IgD-negative memory B cell (primary cell): ENCODE measurements around the gene WWOX. TPM values are rescaled to one million over a fixed set of nuclear protein-coding genes. Genes with fewer than 3 reads are reported as not detected.
"Not testable (repeated sequence)": the region's sequence is repeated elsewhere in the genome, so short reads cannot be mapped to it uniquely, and the experiment has no call there.

Experiments
- H3K27ac Mint-ChIP-seq, 3 donors: one replicate each; pipeline ENCODE4 v1.8.0; 2020 to 2022; ENCODE audit warnings: mild to moderate bottlenecking in 3 of 3, mixed read lengths in 3 of 3, moderate library complexity in 1 of 3
- H3K27me3 Mint-ChIP-seq: one replicate; pipeline ENCODE4 v1.8.0; 2021; ENCODE audit warnings: mixed read lengths
- H3K36me3 Mint-ChIP-seq: one replicate; pipeline ENCODE4 v1.8.0; 2020; ENCODE audit warnings: mild to moderate bottlenecking, mixed read lengths
- H3K4me1 Mint-ChIP-seq, 3 donors: one replicate each; pipeline ENCODE4 v1.8.0; 2020 to 2022; ENCODE audit warnings: mixed read lengths in 3 of 3, mild to moderate bottlenecking in 1 of 3
- H3K4me3 Mint-ChIP-seq, 4 donors: one replicate each; pipeline ENCODE4 v1.8.0; 2020 to 2022; ENCODE audit warnings: mild to moderate bottlenecking in 4 of 4, mixed read lengths in 4 of 4, moderate library complexity in 3 of 4
- H3K9me3 Mint-ChIP-seq, 3 donors: one replicate each; pipeline ENCODE4 v1.8.0; 2020 to 2021; ENCODE audit warnings: mixed read lengths in 3 of 3, mild to moderate bottlenecking in 1 of 3
- polyA plus RNA-seq: library from polyadenylated mRNA; unstranded; fragments of 300-500 nt; fragmentation: Illumina TruSeq; gene quantifications from one replicate; pipeline ENCODE4 v1.2.3, GENCODE V29; 2021

WWOX gene
- polyA plus RNA-seq, 1 donor from 2014 or later = 12.2 TPM

DNA sequence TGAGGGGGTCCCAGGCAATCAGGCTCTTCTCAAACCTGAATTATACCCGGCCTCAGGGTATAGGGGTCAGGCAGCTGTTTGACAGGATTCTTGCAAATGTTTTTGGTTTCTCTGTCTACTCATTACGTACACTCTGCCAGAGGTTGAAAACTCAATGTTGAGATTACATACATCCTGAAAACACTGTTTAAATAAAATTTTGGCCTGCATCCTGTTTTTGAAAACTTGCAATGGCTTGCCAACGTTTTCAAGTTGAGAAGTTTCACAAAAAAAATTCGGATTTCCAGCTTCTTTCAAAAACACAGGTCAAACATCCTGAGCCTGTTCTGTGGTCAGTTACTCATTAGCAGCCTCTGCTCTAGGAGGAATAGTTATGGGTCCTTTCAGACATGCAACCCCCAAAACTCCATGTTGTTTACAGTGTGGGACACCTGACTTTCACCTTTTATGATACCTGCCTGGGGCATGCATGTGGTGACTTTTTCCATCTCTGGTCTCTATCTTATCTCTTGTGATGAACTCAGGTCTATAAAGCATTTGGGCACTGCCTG, 577.8 kb downstream of the WWOX start:
- Mint-ChIP-seq H3K27me3 (peaks cover 7% of the 10 kb centered on the region), H3K4me3 (no peak overlapping the region), H3K36me3 (no peaks in the 10 kb centered on the region), H3K4me1 (peaks cover 0 to 2% (median 0%) of the 10 kb centered on the region in 3 donors), H3K9me3 (no peaks in the 10 kb centered on the region), H3K27ac (no peak overlapping the region)

DNA sequence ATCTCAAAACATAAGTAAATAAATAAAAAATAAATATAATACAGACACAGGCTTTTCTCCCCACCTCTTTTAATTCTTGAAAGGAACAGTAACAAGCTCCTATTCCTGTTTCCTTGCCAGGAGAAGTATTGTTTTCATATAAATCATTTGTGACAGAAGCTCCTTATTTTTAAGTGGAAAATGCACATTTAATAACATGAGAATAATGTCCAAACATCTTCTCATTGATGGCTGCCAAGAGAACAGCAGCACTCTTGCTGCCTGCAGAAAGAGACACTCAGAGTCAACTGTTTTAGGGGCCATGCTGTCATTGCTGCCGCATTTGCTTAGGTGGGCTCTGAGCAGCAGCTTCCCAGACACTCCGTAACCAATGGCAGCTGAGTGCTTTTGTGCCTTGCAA, 580.1 kb downstream of the WWOX start:
- Mint-ChIP-seq H3K9me3 (no peaks in the 10 kb centered on the region), H3K4me1 (no peaks in the 10 kb centered on the region), H3K4me3 (no peak overlapping the region), H3K36me3 (no peaks in the 10 kb centered on the region), H3K27me3 (peaks cover 7% of the 10 kb centered on the region), H3K27ac (no peak overlapping the region)

DNA sequence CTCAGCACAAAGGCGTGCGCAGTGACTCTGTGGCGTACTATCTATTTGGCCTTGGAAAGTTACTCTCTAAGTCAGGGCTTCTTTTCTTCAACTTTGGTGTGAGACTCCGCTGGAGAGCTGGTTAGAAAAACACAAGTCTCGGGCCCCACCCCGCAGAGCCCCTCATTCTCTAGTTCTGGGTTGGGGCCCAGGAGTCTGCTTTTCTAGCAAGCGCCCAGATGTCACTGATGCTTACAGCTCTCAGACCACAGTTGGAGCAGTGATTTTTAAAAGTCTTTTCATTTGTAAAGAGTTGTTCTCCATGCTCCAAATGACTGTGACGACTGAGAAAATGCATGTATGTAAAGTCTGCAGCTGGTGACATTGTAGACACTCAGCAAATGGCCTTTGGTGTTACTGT, 582.3 kb downstream of the WWOX start:
- no peak overlapping the region for H3K27ac Mint-ChIP-seq
- no peak overlapping the region for H3K4me3 Mint-ChIP-seq
- H3K9me3 Mint-ChIP-seq = no peaks in the 10 kb centered on the region
- H3K4me1 Mint-ChIP-seq = no peaks in the 10 kb centered on the region
- H3K36me3 Mint-ChIP-seq = no peaks in the 10 kb centered on the region
- peaks cover 7% of the 10 kb centered on the region for H3K27me3 Mint-ChIP-seq

DNA sequence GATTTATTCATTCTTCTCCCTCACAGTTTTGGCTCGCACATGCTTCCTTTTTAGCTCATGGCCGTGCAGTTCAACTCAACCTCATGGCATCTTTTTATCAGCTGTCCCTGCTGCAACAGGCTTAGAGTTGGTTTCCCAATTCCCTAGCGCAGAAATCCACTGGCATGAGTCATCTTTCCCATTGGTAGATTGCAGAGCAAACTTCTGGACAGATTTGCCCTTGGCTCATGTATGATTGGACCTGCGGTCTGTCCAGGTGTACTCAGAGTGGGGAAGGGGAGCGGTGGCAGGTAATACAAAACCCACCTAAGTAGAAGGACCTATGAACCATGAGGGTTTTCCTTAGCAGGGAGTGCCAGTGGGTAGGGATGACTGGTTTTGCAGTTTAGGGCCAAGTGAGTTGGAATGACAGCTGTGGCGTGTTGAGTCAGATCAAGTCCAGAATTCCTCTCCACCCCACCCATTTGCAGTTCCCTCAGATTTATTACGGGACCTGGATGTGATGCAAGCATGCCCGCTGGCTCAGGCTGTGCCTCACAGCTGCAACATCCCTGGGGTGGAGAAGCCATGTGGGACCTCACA, 584.7 kb downstream of the WWOX start:
- H3K27ac Mint-ChIP-seq = no peak overlapping the region

GRCh38 chr16:78684655-78685375, 585.4 kb downstream of the WWOX start:
- Mint-ChIP-seq H3K27me3 (peaks cover 2% of the 10 kb centered on the region), H3K4me1 (peaks cover 0 to 2% (median 0%) of the 10 kb centered on the region in 3 donors), H3K36me3 (no peaks in the 10 kb centered on the region), H3K4me3 (no peak overlapping the region), H3K27ac (no peak overlapping the region), H3K9me3 (peaks cover 0 to 3% (median 1%) of the 10 kb centered on the region in 3 donors)

More for the DNA sequence above, 584.7 kb downstream of the WWOX start:
- Mint-ChIP-seq H3K4me1 (peaks cover 0 to under 1% (median 0%) of the 10 kb centered on the region in 3 donors), H3K4me3 (no peak overlapping the region), H3K36me3 (no peaks in the 10 kb centered on the region), H3K27me3 (peaks cover 2% of the 10 kb centered on the region), H3K9me3 (peaks cover 0 to 3% (median 1%) of the 10 kb centered on the region in 3 donors)

DNA sequence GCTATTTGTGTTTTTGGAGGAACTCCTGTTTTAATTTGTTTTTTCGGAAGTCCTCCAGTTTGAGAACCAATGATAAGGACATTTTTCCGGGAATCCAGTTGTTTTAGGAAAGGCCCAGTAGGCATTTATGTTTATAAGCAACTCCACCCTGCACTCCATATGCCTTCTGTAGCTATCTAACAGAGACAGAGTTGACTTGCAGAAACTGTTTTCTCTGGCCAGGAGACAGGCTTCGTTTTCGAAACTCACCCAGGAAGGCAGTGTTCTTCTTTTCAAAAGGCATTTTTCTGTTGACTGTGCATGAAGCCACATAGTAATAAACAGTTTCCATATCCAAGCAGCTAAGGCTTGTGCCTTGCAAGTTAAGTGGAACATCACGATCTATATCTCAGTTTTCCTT, 587.1 kb downstream of the WWOX start:
- peaks cover 0 to 2% (median 0%) of the 10 kb centered on the region in 3 donors for H3K4me1 Mint-ChIP-seq
- no peak overlapping the region for H3K4me3 Mint-ChIP-seq
- H3K27me3 Mint-ChIP-seq = no peaks in the 10 kb centered on the region
- H3K9me3 Mint-ChIP-seq = peaks cover 0 to 3% (median 1%) of the 10 kb centered on the region in 3 donors
- H3K27ac Mint-ChIP-seq = no peak overlapping the region
- no peaks in the 10 kb centered on the region for H3K36me3 Mint-ChIP-seq

DNA sequence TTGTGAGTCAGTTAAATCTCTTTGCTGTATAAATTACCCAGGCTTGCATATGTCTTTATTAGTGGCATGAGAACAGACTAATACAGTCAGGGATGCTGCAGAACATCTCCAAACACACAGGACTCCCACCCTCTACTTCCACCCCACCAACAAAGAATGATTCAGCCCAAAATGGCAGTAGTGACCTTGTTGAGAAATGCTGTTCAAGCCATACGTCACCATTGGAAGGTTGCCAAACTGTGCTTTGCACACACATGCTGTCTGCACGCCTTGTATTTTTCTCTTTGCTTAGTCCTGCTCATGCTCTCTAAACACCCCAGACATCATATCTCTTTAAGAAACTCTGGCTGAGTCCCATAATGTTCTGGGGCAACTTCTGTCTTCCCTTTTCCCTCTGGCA, 589.6 kb downstream of the WWOX start:
- H3K36me3 Mint-ChIP-seq = no peaks in the 10 kb centered on the region
- H3K9me3 Mint-ChIP-seq = peaks cover 0 to 3% (median 1%) of the 10 kb centered on the region in 3 donors
- H3K27ac Mint-ChIP-seq = no peak overlapping the region
- H3K27me3 Mint-ChIP-seq = no peaks in the 10 kb centered on the region
- H3K4me1 Mint-ChIP-seq = peaks cover 0 to 2% (median 2%) of the 10 kb centered on the region in 3 donors
- no peak overlapping the region for H3K4me3 Mint-ChIP-seq

DNA sequence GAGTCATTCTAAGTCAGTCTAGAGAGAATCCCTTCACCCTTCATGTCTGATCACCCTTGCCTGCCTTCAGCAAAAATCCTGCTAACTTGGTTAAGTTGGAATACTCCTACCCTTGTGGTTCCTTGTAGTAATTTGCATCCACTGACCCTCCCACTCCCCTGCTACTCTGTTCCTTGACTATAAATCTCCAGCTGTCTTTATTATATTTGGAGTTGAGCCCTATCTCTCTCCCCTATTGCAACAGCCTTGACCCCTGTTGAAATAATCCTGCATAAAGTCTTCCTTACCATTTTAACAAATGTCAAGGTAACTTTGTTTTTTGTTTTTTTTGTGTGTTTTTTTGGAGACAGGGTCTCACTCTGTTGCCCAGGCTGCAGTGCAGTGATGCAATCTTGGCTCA, 590.1 kb downstream of the WWOX start:
- peaks cover 0 to 3% (median 1%) of the 10 kb centered on the region in 3 donors for H3K9me3 Mint-ChIP-seq
- no peaks in the 10 kb centered on the region for H3K36me3 Mint-ChIP-seq
- no peaks in the 10 kb centered on the region for H3K27me3 Mint-ChIP-seq
- H3K4me1 Mint-ChIP-seq = peaks cover 0 to 2% (median 2%) of the 10 kb centered on the region in 3 donors
- no peak overlapping the region for H3K27ac Mint-ChIP-seq
- H3K4me3 Mint-ChIP-seq = no peak overlapping the region

DNA sequence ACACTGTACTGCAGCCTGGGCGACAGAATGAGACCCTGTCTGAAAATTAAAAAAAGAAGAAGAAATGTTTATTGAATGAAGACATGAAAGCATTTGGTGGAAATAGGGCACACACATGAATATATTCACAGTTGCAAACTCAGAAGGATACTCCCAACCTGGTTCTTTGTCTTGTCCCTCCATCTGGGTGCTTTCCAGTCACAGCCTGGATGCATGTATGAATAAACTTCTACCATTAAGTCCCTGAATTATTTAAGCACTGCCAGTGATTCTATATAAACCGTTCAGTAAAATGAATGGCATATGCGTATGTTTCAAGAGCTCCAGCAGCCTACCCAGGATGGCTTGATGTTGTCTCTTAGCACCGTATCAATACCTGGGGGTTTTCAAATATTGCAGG, 591.1 kb downstream of the WWOX start:
- peaks cover 0 to 2% (median 2%) of the 10 kb centered on the region in 3 donors for H3K4me1 Mint-ChIP-seq
- H3K27me3 Mint-ChIP-seq = no peaks in the 10 kb centered on the region
- H3K9me3 Mint-ChIP-seq = peaks cover 0 to 3% (median 1%) of the 10 kb centered on the region in 3 donors
- H3K27ac Mint-ChIP-seq = no peak overlapping the region
- no peak overlapping the region for H3K4me3 Mint-ChIP-seq
- no peaks in the 10 kb centered on the region for H3K36me3 Mint-ChIP-seq

DNA sequence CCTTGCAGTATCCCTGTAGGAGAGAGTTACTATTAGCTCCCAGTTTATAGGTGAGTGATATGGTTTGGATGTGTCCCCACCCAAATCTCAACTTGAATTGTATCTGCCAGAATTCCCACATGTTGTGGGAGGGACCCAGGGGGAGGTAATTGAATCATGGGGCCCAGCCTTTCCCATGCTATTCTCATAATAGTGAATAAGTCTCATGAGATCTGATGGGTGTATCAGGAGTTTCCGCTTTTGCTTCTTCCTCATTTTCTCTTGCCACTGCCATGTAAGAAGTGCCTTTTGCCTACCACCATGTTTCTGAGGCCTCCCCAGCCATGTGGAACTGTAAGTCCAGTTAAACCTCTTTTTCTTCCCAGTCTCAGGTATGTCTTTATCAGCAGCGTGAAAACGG, 592.3 kb downstream of the WWOX start:
- not testable (repeated sequence) for H3K27ac Mint-ChIP-seq, H3K9me3 Mint-ChIP-seq, H3K27me3 Mint-ChIP-seq, H3K4me1 Mint-ChIP-seq, H3K36me3 Mint-ChIP-seq, H3K4me3 Mint-ChIP-seq

DNA sequence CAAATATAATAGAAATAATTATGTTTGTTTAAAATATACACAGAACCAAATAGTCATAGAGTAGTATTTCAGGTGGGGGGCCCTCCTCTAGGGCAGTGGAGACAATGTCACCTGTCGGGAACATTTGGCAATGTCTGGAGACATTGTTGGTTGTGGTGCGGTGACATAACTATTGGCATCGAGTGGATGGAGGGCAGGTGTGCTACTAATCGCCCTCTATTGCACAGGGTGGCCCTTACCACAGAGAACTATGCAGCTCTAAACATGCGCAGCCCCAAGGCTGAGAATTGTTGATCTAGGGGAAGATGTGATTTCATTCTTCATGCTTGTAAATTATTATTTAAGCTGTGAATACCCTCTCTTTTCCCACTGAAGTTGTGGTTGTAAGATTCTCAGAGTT, 594.0 kb downstream of the WWOX start:
- Mint-ChIP-seq H3K9me3 (peaks cover 0 to 3% (median 1%) of the 10 kb centered on the region in 3 donors), H3K4me3 (no peak overlapping the region), H3K27me3 (no peaks in the 10 kb centered on the region), H3K4me1 (peaks cover 0 to 2% (median 2%) of the 10 kb centered on the region in 3 donors), H3K36me3 (no peaks in the 10 kb centered on the region), H3K27ac (no peak overlapping the region)

- Mint-ChIP-seq H3K4me3 (no peak overlapping the region), H3K4me1 (peaks cover 0 to 2% (median 0%) of the 10 kb centered on the region in 3 donors), H3K36me3 (no peaks in the 10 kb centered on the region), H3K27ac (no peak overlapping the region), H3K27me3 (no peaks in the 10 kb centered on the region), H3K9me3 (no peaks in the 10 kb centered on the region)
Measured at GRCh38 chr16:78694414-78694813, 595.0 kb downstream of the WWOX start.

GRCh38 chr16:78695391-78695790, 595.9 kb downstream of the WWOX start:
- no peak overlapping the region for H3K4me3 Mint-ChIP-seq
- H3K36me3 Mint-ChIP-seq = no peaks in the 10 kb centered on the region
- peaks cover 0 to 2% (median 0%) of the 10 kb centered on the region in 3 donors for H3K4me1 Mint-ChIP-seq
- H3K27ac Mint-ChIP-seq = no peak overlapping the region
- H3K9me3 Mint-ChIP-seq = no peaks in the 10 kb centered on the region
- no peaks in the 10 kb centered on the region for H3K27me3 Mint-ChIP-seq

- no peaks in the 10 kb centered on the region for H3K36me3 Mint-ChIP-seq
Measured at GRCh38 chr16:78696797-78697196, 597.3 kb downstream of the WWOX start.

GRCh38 chr16:78697426-78697825, 598.0 kb downstream of the WWOX start:
- Mint-ChIP-seq H3K27me3 (peaks cover 1% of the 10 kb centered on the region), H3K4me1 (no peaks in the 10 kb centered on the region), H3K27ac (no peak overlapping the region), H3K4me3 (no peak overlapping the region), H3K9me3 (no peaks in the 10 kb centered on the region), H3K36me3 (no peaks in the 10 kb centered on the region)

More at GRCh38 chr16:78696797-78697196, 597.3 kb downstream of the WWOX start:
- H3K4me3 Mint-ChIP-seq = no peak overlapping the region
- no peaks in the 10 kb centered on the region for H3K9me3 Mint-ChIP-seq
- no peak overlapping the region for H3K27ac Mint-ChIP-seq
- peaks cover 1% of the 10 kb centered on the region for H3K27me3 Mint-ChIP-seq
- peaks cover 0 to 2% (median 0%) of the 10 kb centered on the region in 3 donors for H3K4me1 Mint-ChIP-seq
